Jurkat, Clone E6-1 (cell line): ENCODE data around the gene TMEM183A.

ENCODE experiments used
- DNase-seq: peaks from one replicate; pipeline ENCODE4 v3.0.0-alpha.2; 2011; ENCODE audit warnings: low read depth, low spot score
- H3K4me3 ChIP-seq: 2 replicates; pipeline ENCODE4 v1.5.1; 2011; ENCODE audit warnings: mild to moderate bottlenecking, low read length, control low read depth, moderate library complexity

Gene TMEM183A

DNA sequence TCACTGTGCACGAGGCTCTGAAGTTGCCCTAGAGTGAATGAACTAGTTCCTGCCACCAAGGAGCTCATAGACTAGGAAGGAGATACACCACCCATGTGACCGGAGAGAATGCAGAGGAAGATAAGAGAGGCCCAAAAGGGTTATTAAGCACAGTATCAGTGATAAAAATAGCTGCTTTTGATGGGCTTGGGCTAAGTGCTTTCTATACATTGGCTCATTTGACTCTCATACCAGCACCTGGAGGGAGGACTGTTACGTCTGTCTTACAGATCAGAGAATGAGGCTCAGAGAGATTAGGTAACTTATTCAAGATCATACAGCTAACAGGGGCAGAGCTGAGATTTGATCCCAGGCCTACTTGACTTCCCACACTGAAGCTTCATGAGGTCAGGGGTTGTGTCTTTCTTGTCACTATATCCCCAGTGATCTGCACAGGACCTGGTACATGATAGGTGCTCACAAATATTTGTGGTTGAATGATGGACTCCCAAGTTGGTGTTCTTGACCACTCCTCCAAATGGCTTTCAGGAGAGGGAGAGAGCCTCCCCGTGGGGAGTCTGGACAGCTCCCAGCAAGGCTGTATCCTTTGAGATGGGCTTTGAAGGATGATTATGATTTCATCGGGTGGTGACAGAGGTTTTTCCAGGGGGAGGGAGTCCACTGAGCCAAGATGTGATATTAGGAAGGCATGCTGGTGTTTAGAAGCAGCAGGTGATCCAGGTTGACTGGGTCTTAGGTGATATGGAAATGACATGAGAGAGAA is 33.5 kb downstream of the TMEM183A start:
- H3K4me3 ChIP-seq = no peak overlapping the region
- peak; percentile 53 for DNase-seq

DNA sequence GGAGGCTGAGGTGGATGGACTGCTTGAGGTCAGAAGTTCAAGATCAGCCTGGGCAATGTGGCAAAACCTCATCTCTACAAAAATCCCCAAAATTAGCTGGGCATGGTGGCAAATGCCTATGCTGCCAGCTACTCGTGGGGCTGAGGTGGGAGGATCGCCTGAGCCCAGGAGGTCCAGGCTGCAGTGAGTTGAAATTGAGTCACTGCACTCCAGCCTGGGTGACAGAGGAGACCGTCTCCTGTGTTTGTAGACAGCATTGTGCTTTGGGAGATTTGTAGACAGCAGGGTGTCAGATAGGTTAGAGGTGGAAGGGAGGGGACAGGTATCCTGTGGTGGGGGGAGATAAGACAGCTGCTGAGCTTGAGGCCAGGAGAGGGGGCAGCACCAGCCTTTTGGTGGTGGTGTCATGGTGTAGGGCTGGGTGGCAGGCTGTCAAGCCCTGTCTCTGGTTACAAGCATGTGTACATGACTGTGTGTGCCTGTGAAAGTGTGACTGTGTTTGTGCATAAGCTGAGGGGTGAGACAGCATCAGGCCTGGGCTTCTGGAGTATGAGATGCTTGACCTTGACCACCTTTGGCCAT is 34.3 kb downstream of the TMEM183A start:
- DNase-seq = no peak
- no peak overlapping the region for H3K4me3 ChIP-seq

DNA sequence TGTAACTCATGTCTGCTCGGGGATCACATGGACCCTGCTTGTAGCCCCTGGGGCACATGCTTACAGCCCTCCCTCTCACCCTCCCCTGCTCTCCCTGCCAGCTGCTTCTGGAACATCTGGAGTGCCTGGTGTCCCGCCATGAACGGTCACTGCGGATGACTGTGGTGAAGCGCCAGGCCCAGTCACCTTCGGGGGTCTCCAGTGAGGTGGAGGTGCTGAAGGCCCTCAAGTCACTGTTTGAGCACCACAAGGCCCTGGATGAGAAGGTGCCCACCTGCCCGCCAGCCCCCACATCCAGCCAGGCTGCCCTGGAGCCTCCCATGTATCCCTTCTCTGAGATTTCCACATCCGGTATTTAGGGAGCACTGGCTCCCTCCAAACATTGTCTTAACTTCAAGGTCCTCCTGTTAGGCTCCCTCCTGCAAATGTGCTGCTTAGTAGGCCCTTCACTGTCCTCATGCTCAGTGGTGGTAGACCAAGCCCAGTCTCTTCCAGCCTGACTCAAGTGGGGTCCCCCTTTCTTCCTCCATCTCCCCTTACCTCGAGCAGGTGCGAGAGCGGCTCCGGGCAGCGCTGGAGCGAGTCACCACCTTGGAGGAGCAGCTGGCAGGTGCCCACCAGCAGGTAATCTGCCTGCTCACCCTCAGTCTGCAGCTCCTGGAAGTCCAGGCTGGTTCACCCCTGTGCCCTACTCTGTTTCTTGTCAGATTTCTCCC is 36.8 kb downstream of the TMEM183A start:
- no peak for DNase-seq
- H3K4me3 ChIP-seq = no peak overlapping the region

DNA sequence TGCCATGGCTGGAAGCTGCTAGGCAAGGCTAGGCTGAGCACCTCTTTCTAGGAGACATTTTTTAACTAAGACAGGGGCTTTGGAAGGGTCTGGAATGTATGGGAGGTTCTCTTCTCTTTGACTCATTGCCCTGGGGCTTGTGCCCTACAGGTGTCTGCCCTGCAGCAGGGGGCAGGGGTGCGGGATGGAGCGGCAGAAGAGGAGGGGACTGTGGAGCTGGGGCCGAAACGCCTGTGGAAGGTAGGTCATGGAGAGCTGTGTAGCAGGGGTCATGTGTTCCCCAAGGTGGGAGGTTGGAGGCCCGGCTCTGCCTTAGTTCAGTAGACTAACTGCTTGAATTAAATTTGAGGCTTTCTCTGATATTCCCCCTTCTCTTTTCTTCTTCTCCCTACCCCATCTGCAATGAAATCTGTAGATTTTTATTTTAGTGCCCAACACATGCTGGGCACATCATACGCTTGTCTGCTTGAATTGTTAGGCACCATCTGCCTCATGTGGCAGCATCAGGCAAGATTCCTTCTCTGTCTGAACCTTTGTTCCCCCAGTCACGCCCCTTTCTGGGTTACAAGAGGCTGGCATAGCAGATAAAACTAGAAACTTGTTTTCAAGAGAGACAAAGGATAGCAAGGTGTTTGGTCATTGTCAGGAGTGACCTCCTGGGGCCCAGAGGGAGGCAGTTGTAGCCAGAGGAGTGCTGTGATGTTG is 37.5 kb downstream of the TMEM183A start:
- H3K4me3 ChIP-seq = no peak overlapping the region
- DNase-seq = no peak

DNA sequence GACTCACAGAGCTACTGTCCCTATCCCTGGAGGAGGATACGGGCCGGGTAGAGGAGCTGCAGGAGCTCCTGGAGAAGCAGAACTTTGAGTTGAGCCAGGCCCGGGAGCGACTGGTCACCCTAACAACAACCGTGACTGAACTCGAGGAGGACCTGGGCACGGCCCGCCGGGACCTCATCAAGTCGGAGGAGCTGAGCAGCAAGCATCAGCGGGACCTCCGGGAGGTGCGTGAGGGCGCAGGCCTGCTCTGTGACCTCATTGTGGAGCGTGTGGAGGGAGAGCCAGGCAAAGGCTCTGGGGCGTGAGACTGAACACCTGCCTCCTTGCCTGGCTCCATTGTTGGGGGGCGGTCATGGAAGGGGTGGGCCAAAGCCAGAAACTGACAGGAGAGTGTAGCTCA is 38.2 kb downstream of the TMEM183A start:
- DNase-seq = no peak
- no peak overlapping the region for H3K4me3 ChIP-seq

DNA sequence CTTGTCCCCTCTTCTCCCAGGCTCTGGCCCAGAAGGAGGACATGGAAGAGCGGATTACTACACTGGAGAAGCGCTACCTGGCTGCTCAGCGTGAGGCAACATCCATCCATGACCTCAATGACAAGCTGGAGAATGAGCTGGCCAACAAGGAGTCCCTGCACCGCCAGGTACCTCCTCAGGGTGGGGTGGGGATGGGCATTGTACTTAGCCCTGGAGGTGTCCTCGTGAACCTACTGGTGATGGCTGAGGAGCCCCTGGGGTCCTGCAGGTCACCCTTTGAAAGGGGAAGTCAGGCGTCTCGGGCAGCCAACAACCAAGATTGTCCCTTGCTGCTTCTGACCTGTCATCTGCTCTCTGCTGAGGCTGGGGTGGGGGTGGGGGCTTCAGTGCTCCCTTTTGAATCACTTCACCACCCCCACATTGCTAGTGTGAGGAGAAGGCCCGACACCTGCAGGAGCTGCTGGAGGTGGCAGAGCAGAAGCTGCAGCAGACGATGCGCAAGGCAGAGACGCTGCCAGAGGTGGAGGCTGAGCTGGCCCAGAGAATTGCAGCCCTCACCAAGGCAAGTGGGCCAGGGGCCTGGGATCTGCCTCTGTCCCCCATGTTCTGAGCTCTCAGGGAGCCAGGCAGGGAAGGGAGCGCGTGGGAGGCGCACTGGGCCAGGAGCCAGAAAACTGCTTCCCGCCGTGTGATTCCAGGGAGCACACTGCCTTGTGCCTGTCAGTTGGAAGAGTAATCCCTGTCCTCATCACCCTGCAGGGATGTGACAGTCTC is 38.8 kb downstream of the TMEM183A start:
- no peak for DNase-seq
- H3K4me3 ChIP-seq = no peak overlapping the region

DNA sequence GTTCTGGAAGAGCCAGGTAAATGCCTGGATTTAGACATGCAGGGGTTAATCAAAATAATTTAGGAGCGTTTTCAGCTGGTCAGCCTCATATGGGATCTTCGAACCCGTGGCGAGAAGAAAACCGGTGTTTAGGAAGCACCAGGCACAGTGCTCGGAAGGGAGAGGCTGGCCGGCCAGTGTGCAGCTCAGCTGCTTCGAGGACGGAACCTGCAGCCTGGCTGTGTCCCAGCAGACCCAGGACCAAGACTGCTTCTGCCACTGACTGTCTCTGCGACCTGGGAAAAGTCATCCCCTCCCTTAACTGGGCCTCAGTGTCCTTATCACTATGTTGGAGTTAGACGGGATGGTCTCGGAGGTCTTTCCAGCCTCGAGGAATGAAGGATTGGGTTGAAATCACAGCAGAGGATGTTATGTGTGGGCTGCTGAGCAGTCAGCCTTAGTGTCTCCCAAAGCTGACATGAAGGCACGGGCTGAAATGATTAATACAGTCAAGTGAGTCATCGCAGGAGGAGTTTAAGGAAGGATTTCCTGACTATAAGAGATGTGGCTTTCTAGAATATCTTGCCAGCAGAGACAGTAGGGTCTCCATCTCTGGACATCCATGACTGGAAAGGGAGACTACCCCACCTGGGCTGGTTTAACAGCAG is 39.9 kb downstream of the TMEM183A start:
- no peak for DNase-seq
- H3K4me3 ChIP-seq = no peak overlapping the region

DNA sequence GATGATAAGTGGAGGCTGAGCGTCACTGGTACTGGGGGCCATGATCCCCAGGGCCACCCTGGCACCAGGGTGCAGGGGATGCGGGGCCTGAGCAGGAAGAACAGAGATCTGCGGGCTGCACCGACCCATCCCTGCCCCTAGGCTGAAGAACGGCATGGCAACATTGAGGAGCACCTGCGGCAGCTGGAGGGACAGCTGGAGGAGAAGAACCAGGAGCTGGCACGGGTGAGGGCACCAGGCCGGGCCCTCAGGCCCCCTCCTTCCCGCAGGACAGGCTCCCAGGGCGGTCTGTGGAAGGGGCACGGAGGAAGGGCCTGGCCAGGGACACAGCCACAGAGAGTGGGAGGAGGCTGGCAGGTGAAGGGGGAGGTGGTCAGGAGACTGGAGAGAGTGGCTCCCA is 40.9 kb downstream of the TMEM183A start:
- DNase-seq = no peak
- no peak overlapping the region for H3K4me3 ChIP-seq

DNA sequence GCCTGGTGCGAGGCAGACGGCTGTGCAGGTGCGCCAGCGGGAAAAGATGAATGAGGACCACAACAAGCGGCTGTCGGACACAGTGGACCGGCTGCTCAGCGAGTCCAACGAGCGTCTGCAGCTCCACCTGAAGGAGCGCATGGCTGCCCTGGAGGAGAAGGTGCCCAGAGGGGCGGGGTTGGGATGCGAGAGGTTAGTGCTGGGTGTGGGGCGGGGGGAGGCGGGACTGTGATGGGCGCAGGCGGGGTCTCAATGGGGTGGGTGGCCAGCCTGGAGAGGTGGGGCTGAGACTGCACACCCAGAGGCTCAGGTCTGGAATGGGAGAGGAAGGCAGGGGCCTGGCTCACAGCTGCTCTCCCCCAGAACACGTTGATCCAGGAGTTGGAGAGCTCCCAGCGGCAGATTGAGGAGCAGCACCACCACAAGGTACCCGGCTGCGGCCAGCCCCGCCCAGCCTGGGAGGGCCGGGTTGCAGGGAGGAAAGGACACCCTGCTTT is 41.4 kb downstream of the TMEM183A start:
- no peak for DNase-seq
- H3K4me3 ChIP-seq = no peak overlapping the region

DNA sequence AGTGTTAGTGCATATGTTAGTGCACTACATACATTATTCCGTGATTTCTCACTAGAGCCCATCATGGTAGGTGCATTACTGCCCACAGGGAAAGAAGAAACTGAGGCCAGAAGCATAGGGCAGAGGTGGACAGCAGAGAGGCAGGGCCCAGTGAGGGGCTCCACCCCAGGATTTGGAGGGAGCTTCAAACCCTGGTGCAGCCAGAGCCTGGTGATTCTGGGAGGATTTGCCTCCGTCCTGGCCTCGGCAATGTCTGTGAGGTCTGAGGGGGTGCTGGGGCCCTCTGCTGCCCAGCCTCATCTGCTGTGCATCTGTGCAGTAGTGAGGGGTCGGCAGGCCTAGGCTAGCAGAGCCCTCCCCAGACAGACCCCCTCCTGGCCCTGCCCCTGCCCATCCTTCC is 41.9 kb downstream of the TMEM183A start:
- DNase-seq = no peak
- no peak overlapping the region for H3K4me3 ChIP-seq

DNA sequence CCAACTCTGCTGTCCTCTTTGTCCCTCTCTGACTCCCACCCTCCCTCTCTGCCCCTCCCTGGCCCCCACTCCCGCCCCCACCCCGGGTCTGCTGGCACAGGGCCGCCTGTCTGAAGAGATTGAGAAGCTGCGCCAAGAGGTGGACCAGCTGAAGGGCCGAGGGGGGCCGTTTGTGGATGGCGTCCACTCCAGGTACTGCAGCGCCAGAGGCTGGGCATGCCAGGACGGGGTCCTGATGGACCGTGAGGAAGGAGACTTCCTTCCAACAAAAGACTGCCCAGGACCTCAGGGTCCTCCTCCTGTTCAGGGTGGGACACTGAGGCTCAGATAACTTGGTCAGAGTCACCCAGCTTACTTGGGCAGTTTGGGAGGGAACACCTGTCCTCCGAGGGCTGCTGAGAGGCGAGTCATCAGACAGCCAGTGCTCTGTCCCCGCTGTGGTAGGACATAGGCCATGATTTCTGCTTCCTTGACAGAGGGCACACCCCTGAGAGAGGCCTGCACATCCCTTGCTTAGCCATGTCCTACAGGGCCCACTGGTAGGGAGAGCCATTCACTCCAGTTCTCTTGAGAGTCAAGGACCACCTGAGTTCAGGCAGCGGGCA is 42.5 kb downstream of the TMEM183A start:
- H3K4me3 ChIP-seq = no peak overlapping the region
- no peak for DNase-seq

DNA sequence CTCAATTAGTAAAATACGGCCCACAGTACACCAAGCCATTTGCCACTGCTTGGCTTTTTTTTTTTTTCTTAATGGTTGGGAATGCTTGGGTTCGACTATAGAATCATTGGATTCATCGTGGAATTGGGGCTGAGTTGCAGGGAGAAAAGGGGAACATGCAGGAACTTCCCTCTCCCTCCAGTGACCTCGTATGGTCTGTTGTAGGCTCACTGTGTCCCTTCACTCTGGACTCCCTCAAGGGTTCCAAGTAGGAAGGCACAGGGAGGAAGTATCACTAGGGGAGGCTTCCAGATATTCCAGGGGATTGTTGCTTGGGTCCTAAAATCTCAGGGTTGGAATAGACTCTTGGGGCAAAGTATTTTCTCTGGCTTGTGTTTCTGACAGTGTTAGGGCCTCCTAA is 43.7 kb downstream of the TMEM183A start:
- no peak overlapping the region for H3K4me3 ChIP-seq
- no peak for DNase-seq

DNA sequence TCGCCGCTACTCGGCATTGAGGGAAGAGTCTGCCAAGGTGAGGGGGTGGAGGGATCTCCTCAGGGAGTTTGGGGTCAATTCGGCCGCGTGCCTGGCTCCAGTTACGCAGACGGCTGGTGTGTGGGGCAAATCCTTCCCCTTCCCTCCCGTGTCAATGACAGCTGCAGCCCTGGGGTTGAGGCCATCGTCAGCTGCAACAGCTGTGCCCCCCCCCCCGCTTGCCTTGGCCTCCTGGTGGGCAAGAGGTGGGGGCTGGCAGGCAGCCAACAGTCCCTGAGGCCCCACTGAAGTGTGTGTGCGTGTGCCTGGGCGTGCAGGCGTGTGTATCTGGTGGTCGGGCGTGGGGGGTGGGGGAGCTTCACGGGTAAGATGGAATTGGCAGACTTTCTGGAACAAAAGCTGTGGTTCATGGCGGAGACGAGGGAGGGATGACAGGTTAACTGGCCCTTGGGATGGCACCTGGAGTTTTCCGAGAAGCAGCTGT is 44.7 kb downstream of the TMEM183A start:
- H3K4me3 ChIP-seq = no peak overlapping the region
- peak; percentile 35 for DNase-seq

DNA sequence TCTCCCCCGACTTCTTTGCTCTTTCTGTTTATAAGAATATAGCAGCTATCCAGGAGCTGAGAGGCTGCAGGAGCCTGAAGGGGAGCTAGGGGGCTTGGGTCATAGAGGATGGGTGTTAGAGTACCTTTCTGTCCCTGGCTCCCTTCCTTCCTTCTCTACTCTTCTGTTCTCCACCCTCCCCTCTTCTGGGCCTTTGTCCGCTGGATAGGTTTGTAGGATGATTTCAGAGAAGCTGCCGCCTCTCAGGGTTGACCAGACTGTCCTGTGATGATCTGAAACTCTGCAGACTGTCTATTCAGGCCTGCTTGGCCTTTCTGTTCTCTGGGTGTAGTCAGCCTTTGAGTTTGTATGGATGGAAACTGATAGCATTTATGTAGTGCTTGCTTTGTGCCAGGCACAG is 45.4 kb downstream of the TMEM183A start:
- no peak for DNase-seq
- H3K4me3 ChIP-seq = no peak overlapping the region

DNA sequence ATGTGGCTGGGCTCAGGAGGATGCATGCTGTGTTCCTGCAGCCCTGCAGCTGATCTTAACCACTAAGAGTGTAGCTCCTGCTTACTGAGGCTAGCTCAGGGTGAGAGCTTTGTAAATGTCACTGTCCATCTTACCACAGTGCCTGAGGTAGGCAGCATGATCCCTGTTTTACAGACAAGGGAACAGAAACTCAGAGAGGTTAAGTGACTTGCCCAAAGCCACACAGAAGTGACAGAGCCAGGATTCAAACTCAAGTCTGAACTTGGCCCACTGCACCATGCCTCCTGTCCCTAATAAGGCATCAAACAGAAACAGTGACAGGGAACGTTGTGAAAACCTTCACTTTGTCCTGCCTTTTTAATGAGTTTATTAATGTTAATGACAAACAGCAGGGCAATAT is 47.0 kb downstream of the TMEM183A start:
- no peak for DNase-seq
- H3K4me3 ChIP-seq = no peak overlapping the region

DNA sequence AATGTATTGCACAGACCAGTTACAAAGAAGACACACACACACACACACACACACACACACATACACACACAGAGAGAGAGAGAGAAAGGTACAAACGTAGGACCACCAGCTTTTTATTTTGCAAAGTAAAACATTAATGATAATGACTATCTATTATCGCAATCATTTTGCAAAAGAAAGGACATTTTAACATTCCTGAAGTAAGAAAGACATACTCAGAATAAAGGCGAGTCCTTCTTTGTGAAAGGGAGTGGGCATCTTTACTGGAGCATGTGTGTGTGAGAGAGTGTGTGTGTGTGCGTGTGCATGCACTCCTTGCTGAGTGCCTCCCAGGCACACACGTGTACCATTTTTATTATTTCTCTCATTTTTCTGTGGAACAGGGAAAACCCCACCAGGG is 47.5 kb downstream of the TMEM183A start:
- DNase-seq = no peak
- no peak overlapping the region for H3K4me3 ChIP-seq

DNA sequence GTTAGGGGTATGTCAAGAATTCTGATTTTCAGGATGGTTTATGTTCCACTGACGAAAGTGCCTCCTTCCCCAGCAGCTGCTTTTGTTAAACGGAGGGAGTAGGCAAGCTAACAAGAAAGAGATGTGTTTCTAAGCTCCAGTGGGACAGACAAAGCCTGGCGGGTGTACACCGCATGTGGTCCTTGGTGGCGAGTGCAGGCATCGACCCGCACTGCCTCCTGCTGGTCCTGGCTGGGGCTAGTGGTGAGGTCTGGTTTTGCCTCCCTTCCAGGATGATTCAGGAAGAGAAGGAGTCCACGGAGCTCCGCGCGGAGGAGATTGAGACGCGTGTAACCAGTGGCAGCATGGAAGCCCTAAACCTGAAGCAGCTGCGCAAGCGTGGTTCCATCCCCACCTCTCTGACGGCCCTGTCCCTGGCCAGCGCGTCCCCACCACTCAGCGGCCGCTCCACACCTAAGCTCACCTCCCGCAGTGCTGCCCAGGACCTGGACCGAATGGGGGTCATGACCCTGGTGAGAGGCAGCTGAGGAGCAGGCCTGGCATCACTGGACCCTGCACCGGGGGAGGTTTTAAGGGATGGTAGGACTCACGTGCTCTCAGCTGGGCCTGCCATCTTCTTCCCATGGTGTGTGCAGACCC is 48.1 kb downstream of the TMEM183A start:
- DNase-seq = no peak
- H3K4me3 ChIP-seq = no peak overlapping the region

DNA sequence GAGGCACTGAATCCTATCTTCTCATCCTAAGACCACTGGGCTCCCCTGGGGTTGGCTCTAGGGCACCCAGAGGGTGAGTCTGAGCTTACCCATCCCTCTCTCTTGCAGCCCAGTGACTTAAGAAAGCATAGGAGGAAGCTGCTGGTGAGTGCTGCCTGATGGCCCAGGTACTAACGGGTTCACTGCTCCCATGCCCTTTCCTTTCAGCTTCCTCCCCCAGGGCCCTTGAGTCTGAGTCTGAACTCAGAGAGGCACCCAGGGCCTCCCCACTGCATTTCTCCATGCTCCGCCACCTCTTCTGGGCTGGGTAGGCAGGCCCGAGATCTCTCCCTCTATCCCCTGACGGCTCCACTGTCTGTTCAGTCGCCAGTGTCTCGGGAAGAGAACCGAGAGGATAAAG is 48.8 kb downstream of the TMEM183A start:
- DNase-seq = no peak
- H3K4me3 ChIP-seq = no peak overlapping the region
